HG02763 (cell line): ENCODE results near the gene BCL11A.

Source experiments
- ATAC-seq: cut with Tn5 transposase; IDR thresholded peaks from one replicate; pipeline ENCODE4 v1.9.1; 2021; ENCODE audit warnings: mild to moderate bottlenecking, moderate library complexity; ENCODE audit not compliant: unreplicated experiment

The BCL11A gene

DNA sequence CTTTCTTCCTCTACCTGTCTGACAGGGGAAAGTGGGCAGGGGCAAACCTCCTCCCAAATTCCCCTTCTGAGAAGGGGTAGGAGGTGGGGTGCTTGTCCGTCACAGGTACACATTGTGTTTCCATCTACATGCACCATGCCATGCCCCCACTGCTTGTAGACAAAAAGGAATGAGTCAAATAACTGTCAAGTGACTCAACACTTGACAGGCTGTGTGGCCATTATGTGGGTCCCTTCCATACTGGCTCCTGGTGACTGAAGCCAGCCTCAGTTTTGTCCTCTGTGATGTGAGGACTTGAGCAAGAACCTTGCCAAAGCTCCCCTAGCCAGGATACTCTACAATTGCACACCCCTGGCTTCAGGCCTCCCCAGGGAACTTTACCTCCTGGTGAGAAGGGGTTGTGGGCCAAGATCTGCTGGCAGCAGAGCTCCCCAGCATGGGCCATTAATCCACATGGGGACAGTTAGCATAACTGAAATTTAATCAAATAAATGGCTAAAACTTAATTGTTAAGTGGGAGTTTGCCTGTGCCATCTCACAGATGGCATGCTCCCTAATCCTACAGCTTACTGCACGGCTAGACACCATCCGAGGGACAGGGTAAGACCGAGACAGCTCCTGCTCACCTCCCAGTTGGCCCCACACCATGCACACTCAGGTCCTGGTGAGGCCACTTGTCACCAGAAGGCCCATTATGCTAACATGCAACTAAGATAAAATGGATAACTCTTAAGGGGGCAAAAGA, 140.2 kb downstream of the BCL11A start:
- peak; percentile 30 for ATAC-seq

- no peak for ATAC-seq
Observed at GRCh38 chr2:60412620-60413019, 140.8 kb downstream of the BCL11A start.

DNA sequence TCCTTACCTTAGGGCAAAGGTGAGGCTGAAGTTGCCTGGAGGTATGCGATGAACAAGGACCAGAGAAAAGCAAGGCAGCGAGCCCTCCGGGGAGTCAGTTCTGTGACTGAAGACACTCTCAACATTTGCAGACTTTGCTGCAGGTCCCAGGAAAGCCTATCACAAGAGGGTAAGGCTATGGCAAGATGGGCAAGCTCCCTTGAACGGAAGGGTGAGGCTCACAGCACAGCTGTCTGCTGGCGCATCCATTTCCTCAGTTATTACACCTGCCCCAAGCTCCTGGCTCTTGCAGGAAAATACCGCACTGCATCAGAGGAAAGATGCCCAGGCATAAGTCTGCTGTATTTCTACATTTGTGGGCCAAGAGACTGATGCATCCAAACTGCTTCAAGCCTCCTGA, 141.4 kb downstream of the BCL11A start:
- ATAC-seq, result no peak

DNA sequence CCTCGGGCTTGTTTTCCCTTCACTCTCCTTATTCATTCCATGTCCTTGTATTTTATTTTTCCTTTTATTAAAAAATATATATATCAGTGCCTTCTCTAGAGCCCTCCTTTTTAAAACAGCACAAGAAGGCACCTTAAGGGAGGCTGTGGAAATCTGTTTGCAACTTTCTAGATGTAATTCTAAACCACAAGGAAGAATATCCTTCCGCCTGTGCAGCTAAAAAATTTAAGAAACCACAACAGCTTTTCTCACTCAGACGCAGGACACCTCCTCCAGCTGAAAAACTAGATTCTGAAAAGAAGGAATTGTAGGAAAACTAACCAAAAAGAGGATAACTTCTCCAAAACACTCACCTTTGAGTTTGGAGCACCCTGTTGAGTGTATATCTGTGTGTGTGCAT, 142.2 kb downstream of the BCL11A start:
- ATAC-seq, result no peak

- ATAC-seq, result no peak
Observed at GRCh38 chr2:60410456-60411146, 142.9 kb downstream of the BCL11A start.

- no peak for ATAC-seq
Observed at GRCh38 chr2:60409531-60409871, 144.0 kb downstream of the BCL11A start.

- no peak for ATAC-seq
Observed at GRCh38 chr2:60408811-60409530, 144.5 kb downstream of the BCL11A start.

- no peak for ATAC-seq
Observed at GRCh38 chr2:60408207-60408606, 145.2 kb downstream of the BCL11A start.

DNA sequence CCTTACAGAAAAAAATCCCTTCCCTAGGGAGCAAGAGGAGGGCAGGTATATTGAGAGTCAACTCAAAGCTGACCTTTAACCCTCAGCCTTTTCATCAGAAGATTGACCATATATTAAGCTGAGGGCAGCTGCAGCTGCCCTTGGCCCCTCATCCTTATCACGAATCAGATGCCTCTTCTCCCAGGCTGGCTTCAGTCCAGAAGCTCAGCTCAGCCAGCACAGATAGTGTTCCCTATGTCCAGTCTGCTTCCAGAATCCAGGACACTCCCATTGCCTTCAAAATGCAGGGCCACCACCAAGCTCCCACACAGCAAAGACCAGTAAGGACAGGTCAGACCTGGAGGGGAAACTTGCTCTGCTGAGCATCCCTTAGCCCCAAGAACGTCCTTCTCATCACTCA, 146.1 kb downstream of the BCL11A start:
- no peak for ATAC-seq

- ATAC-seq, result no peak
Observed at GRCh38 chr2:60406192-60406591, 147.3 kb downstream of the BCL11A start.

DNA sequence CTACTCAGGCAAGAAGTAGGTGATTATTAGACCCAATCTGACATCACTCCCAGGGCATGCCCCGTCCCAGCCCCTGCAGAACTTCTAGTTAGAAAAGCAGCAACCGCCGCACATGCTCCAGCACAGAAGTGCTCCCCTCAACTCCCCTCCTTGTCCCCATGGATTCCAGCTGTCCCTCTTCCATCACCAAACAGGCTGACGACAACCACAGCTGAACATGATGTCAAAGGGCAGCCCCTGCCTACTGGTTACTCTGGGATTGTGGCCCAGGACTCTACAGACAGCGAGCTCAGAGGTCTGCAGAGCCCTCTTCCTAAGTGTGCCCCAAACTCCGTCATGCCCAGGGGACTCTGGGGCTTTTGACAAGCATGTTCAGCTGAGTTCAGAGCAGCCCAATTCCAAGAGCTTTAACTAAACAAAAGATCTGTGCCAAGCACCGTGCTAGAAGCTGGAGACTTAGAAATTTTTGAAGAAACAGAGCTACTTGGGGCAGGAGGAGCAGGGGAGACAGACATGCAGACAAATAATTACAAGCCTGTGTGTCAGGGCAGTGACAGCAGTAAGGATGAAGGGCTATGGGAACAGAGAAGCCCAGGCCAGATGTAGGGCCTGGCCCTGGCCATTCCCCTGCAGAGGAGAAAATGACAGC, 148.1 kb downstream of the BCL11A start:
- ATAC-seq, result no peak
